Caco-2 (cell line): ENCODE results near the gene C2orf69. TPM values are rescaled to one million over a fixed set of nuclear protein-coding genes. Genes with fewer than 3 reads are reported as not detected.
A peak's percentile ranks its signal among the peaks of the same experiment; 100 is the strongest.

Experiments
- BruUV-seq: library from RNA; stranded (reverse); fragments of 400-500 nt; replicated peaks from 2 replicates; lab custom pipeline; 2021; lab: Mats Ljungman, UMichigan
- CTCF ChIA-PET: fragments of 300-600 bp; sonication (Branson Sonifier 250); formaldehyde crosslinking; loops from one replicate; lab custom pipeline; 2022; ENCODE audit warnings: antibody characterized with exemption; lab: Charles Lee
- POLR2A ChIA-PET: fragments of 300-600 bp; sonication (Branson Sonifier 250); formaldehyde crosslinking; loops from one replicate; lab custom pipeline; 2022; ENCODE audit warnings: antibody characterized with exemption; lab: Charles Lee
- DNase-seq, 2 experiments: peaks; one replicate each; pipeline versions ENCODE4 v3.0.0 to v3.0.0-alpha.2; 2020 to 2022
- H3K27me3 ChIP-seq: replicated peaks from 2 replicates; pipeline ENCODE4 v1.6.0; 2011; ENCODE audit warnings: low read length; ENCODE audit not compliant: control insufficient read depth, insufficient read depth
- H3K36me3 ChIP-seq: 2 replicates; pipeline ENCODE4 v1.5.1; 2011; ENCODE audit warnings: low read length; ENCODE audit not compliant: control insufficient read depth, insufficient read depth
- H3K4me1 ChIP-seq: fragments of 250-450 bp; sonication (Bioruptor Pico); 2 replicates; pipeline ENCODE4 v1.5.1; 2020; ENCODE audit warnings: mild to moderate bottlenecking
- H3K4me3 ChIP-seq: 2 replicates; pipeline ENCODE4 v1.5.1; 2011; ENCODE audit warnings: low read depth, mild to moderate bottlenecking, control low read depth, low read length
- H3K9me3 ChIP-seq: fragments of 250-450 bp; sonication (Bioruptor Pico); 2 replicates; pipeline ENCODE4 v1.5.1; 2020; ENCODE audit warnings: mild to moderate bottlenecking, moderate library complexity
- H3K27ac Mint-ChIP-seq: one replicate; pipeline ENCODE4 v1.8.0; 2022; ENCODE audit warnings: mixed read lengths; ENCODE audit not compliant: unreplicated experiment
- H3K27me3 Mint-ChIP-seq: one replicate; pipeline ENCODE4 v1.8.0; 2022; ENCODE audit warnings: mixed read lengths; ENCODE audit not compliant: insufficient read depth, unreplicated experiment
- H3K36me3 Mint-ChIP-seq: one replicate; pipeline ENCODE4 v1.8.0; 2022; ENCODE audit warnings: mild to moderate bottlenecking, mixed read lengths; ENCODE audit not compliant: insufficient read depth, unreplicated experiment
- H3K4me1 Mint-ChIP-seq: one replicate; pipeline ENCODE4 v1.8.0; 2022; ENCODE audit warnings: low read depth, mixed read lengths; ENCODE audit not compliant: unreplicated experiment
- H3K4me3 Mint-ChIP-seq: one replicate; pipeline ENCODE4 v1.8.0; 2022; ENCODE audit warnings: mild to moderate bottlenecking, moderate library complexity, mixed read lengths; ENCODE audit not compliant: unreplicated experiment
- H3K9me3 Mint-ChIP-seq: one replicate; pipeline ENCODE4 v1.8.0; 2022; ENCODE audit warnings: mixed read lengths; ENCODE audit not compliant: unreplicated experiment
- intact Hi-C: fragments of 100-400 bp; cut with micrococcal nuclease; formaldehyde crosslinking; loops from one replicate; pipeline ENCODE4 v1.10.0; 2022; ENCODE audit not compliant: unreplicated experiment
- total RNA-seq: library from RNA; stranded (reverse); gene quantifications from 2 replicates; pipeline ENCODE4 v1.2.3, GENCODE V29; 2022
- TF ChIP-seq, protein P1 (sequence below), 2 experiments: fragments of 200-600 bp in 1 of 2; IDR thresholded peaks; 1 replicate in 1 of 2; 2 replicates in 1 of 2; pipeline versions ENCODE4 v1.5.1 to v1.8.0; 2011 to 2022; ENCODE audit warnings: antibody characterized with exemption in 1 of 2, control low read depth in 1 of 2, inconsistent platforms in 1 of 2, low read depth in 1 of 2, low read length in 1 of 2, mild to moderate bottlenecking in 1 of 2, moderate library complexity in 1 of 2; ENCODE audit not compliant: insufficient read depth in 1 of 2, severe bottlenecking in 1 of 2, unreplicated experiment in 1 of 2

Gene C2orf69
- total RNA-seq, 1 experiment from 2014 or later = 17.1 TPM

DNA sequence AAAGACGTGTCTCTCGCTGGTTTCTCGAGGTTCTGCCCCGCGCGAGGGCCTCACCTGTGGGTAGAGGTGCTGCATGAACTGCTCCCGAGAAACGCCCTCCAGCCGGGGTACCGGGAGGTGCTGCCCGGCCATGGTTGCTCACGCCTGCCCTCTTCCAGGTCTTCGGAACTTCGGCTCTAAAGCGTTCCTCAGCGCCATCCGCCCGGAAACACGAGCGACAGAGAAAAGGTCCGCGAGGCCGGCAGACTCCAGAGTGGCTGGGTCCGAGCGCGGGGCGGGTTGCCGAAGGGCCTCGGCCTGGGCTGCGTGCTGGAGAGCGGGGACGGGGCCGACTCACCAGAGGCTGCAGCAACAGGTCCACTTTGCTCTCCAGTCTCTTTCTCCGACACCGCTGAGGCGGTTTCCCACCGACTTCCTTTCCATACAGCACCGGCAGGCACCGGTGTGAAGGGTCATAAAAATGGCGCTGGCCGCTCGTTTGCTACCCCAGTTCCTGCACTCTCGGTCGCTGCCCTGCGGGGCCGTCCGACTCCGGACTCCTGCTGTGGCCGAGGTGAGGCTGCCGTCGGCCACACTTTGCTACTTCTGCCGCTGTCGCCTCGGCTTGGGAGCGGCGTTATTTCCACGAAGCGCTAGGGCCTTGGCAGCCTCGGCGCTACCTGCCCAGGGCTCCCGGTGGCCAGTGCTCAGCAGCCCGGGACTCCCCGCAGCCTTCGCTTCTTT, 44.4 kb downstream of the C2orf69 start, which contains the start of the genes MAIP1 and TYW5:
Gene MAIP1, plus strand, starts transcription at position 244 of the 723 bp plus-strand sequence. Its CDS starts 217 bp downstream, at position 461.
Gene TYW5, minus strand, starts transcription at position 153 of the 723 bp plus-strand sequence. Its CDS starts 21 bp downstream, at position 132.
- Mint-ChIP-seq H3K36me3 (peaks cover 25% of the 10 kb centered on the region), H3K9me3 (no peaks in the 10 kb centered on the region), H3K4me3 (peak within 1 kb of the TSS; percentile 96), H3K4me1 (peaks cover 10% of the 10 kb centered on the region), H3K27me3 (no peaks in the 10 kb centered on the region), H3K27ac (peak within 1 kb of the TSS; percentile 98)
- Histone ChIP-seq H3K4me1 (peaks cover 4% of the 10 kb centered on the region; the same call in 1 of the 2 replicates), H3K9me3 (no peaks in the 10 kb centered on the region), H3K36me3 (no peaks in the 10 kb centered on the region; the same call in 1 of the 2 replicates), H3K27me3 (no peaks in the 10 kb centered on the region), H3K4me3 (peak within 1 kb of the TSS; percentile 99)
- peak; percentile 91 for DNase-seq
- TF ChIP-seq, protein P1, sequence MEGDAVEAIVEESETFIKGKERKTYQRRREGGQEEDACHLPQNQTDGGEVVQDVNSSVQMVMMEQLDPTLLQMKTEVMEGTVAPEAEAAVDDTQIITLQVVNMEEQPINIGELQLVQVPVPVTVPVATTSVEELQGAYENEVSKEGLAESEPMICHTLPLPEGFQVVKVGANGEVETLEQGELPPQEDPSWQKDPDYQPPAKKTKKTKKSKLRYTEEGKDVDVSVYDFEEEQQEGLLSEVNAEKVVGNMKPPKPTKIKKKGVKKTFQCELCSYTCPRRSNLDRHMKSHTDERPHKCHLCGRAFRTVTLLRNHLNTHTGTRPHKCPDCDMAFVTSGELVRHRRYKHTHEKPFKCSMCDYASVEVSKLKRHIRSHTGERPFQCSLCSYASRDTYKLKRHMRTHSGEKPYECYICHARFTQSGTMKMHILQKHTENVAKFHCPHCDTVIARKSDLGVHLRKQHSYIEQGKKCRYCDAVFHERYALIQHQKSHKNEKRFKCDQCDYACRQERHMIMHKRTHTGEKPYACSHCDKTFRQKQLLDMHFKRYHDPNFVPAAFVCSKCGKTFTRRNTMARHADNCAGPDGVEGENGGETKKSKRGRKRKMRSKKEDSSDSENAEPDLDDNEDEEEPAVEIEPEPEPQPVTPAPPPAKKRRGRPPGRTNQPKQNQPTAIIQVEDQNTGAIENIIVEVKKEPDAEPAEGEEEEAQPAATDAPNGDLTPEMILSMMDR (IDR thresholded peaks at IDR 0.05; ENCODE audit: insufficient read depth in 1 of 2, low read depth in 1 of 2, low read length in 1 of 2, severe bottlenecking in 1 of 2, unreplicated experiment in 1 of 2) = peak in 1 of 2 experiments; percentile 36
- BruUV-seq = no TSS peak
- POLR2A ChIA-PET = interaction anchor here (1.1 kb wide), 1 partner anchor 43 kb away, joined by 4 read pairs; no protein-coding TSS in a partner anchor
- intact Hi-C loops = loop anchor here (1.0 kb wide), 1 partner anchor 44 kb away; the partner anchor contains the start of gene C2orf69
- CTCF ChIA-PET = interaction anchor here (0.5 kb wide), 1 partner anchor 18 kb away, joined by 3 read pairs; no protein-coding TSS in a partner anchor

- CTCF ChIA-PET = no interaction called here
Observed at GRCh38 chr2:199956062-199956380, 44.9 kb downstream of the C2orf69 start.

DNA sequence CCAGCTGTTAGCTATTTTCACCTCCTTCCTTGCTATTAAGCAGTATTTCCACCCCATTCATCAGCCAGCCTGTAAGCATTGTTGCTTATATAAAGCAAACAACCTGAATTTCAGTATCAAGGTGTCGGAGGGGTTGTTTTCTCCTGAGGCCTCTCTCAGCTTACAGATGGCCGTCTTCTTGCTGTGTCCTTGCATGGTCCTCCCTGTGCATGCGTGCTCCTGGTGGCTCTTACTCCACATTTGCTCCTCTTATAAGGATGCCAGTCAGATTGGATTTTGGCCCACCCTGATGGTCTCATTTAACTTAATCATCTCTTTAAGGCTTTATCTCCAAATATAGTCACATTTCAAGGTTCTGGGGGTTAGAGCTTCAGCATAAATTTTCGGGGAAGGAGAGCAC, 46.9 kb downstream of the C2orf69 start:
- Histone ChIP-seq H3K27me3 (no peaks in the 10 kb centered on the region), H3K4me3 (no peak overlapping the region), H3K9me3 (no peaks in the 10 kb centered on the region), H3K36me3 (no peaks in the 10 kb centered on the region; the same call in none of the 2 replicates), H3K4me1 (peaks cover 4% of the 10 kb centered on the region; the same call in 1 of the 2 replicates)
- Mint-ChIP-seq H3K4me1 (peaks cover 6% of the 10 kb centered on the region), H3K4me3 (peak overlapping the region; percentile 30), H3K9me3 (no peaks in the 10 kb centered on the region), H3K36me3 (peaks cover 45% of the 10 kb centered on the region), H3K27ac (no peak overlapping the region), H3K27me3 (no peaks in the 10 kb centered on the region)
- BruUV-seq = no TSS peak
- TF ChIP-seq, protein P1 (IDR thresholded peaks at IDR 0.05; ENCODE audit: insufficient read depth in 1 of 2, low read depth in 1 of 2, low read length in 1 of 2, severe bottlenecking in 1 of 2, unreplicated experiment in 1 of 2) = no peak
- CTCF ChIA-PET = interaction anchor here (0.6 kb wide), 1 partner anchor 15 kb away, joined by 3 read pairs; no protein-coding TSS in a partner anchor
- POLR2A ChIA-PET = interaction anchor here (0.5 kb wide), 1 partner anchor 12 kb away, joined by 3 read pairs; no protein-coding TSS in a partner anchor
- intact Hi-C loops = no loop called here
- DNase-seq = no peak

More at GRCh38 chr2:199956062-199956380, 44.9 kb downstream of the C2orf69 start:
- Mint-ChIP-seq H3K4me3 (peak overlapping the region; percentile 96), H3K27me3 (no peaks in the 10 kb centered on the region), H3K4me1 (peaks cover 10% of the 10 kb centered on the region), H3K27ac (peak overlapping the region; percentile 98), H3K9me3 (no peaks in the 10 kb centered on the region), H3K36me3 (peaks cover 28% of the 10 kb centered on the region)
- TF ChIP-seq, protein P1 (IDR thresholded peaks at IDR 0.05; ENCODE audit: insufficient read depth in 1 of 2, low read depth in 1 of 2, low read length in 1 of 2, severe bottlenecking in 1 of 2, unreplicated experiment in 1 of 2) = no peak
- intact Hi-C loops = no loop called here
- BruUV-seq = no TSS peak
- DNase-seq = no peak
- Histone ChIP-seq H3K36me3 (no peaks in the 10 kb centered on the region; the same call in 1 of the 2 replicates), H3K4me1 (peaks cover 4% of the 10 kb centered on the region; the same call in 1 of the 2 replicates), H3K9me3 (no peaks in the 10 kb centered on the region), H3K4me3 (peak overlapping the region; percentile 99), H3K27me3 (no peaks in the 10 kb centered on the region)
- POLR2A ChIA-PET = no interaction called here
